Panc1 (cell line): Measurements from ENCODE around the gene CPA5. TPM values are rescaled to one million over a fixed set of nuclear protein-coding genes. Genes with fewer than 3 reads are reported as not detected.

Experiments used
- ATAC-seq: fragments of 200-7000 bp; cut with Tn5 transposase; 2 replicates; pipeline ENCODE4 v1.9.1; 2020; ENCODE audit warnings: mild to moderate bottlenecking, moderate library complexity
- BruUV-seq: library from RNA; stranded (reverse); fragments of 400-500 nt; replicated peaks from 2 replicates; lab custom pipeline; 2021; lab: Mats Ljungman, UMichigan
- CTCF ChIA-PET: fragments of 300-600 bp; sonication (Branson Sonifier 250); formaldehyde crosslinking; loops from one replicate; lab custom pipeline; 2022; ENCODE audit warnings: antibody characterized with exemption; lab: Charles Lee
- POLR2A ChIA-PET: fragments of 300-600 bp; sonication (Branson Sonifier 250); formaldehyde crosslinking; loops from one replicate; lab custom pipeline; 2022; ENCODE audit warnings: antibody characterized with exemption; lab: Charles Lee
- DNase-seq: peaks from one replicate; pipeline ENCODE4 v3.0.0-alpha.2; 2010; ENCODE audit warnings: low read depth, low spot score
- H3K27ac ChIP-seq: 2 replicates; pipeline ENCODE4 v1.5.1; 2011; ENCODE audit warnings: mild to moderate bottlenecking, low read length, inconsistent platforms
- H3K27me3 ChIP-seq: fragments of 200-500 bp; sonication (Bioruptor generic); 2 replicates; pipeline ENCODE4 v1.6.0; 2014; ENCODE audit warnings: low read length, inconsistent platforms; ENCODE audit not compliant: control insufficient read depth, insufficient read depth
- H3K36me3 ChIP-seq: fragments of 200-500 bp; sonication (Bioruptor generic); 2 replicates; pipeline ENCODE4 v1.5.1; 2014; ENCODE audit warnings: inconsistent platforms, mild to moderate bottlenecking, low read length, moderate library complexity; ENCODE audit not compliant: control insufficient read depth, insufficient read depth
- H3K4me1 ChIP-seq: 2 replicates; pipeline ENCODE4 v1.5.1; 2011; ENCODE audit warnings: inconsistent platforms, mild to moderate bottlenecking, low read length, moderate library complexity; ENCODE audit not compliant: control insufficient read depth, insufficient read depth
- H3K4me3 ChIP-seq, 2 experiments: 2 replicates each; pipeline ENCODE4 v1.5.1; 2011 to 2012; ENCODE audit warnings: low read depth in 2 of 2, low read length in 2 of 2, mild to moderate bottlenecking in 2 of 2, inconsistent platforms in 1 of 2, moderate library complexity in 1 of 2
- H3K9me3 ChIP-seq: fragments of 200-500 bp; sonication (Bioruptor generic); 2 replicates; pipeline ENCODE4 v1.5.1; 2014; ENCODE audit warnings: low read depth, mild to moderate bottlenecking, inconsistent platforms, low read length, moderate library complexity; ENCODE audit not compliant: control insufficient read depth, insufficient read depth
- POLR2AphosphoS5 ChIP-seq: IDR thresholded peaks from 2 replicates; pipeline ENCODE4 v1.6.1; 2012; ENCODE audit warnings: mild to moderate bottlenecking, low read depth, low read length, moderate library complexity
- REST ChIP-seq, 2 experiments: IDR thresholded peaks; 2 replicates each; pipeline ENCODE4 v1.6.1; 2011 to 2012; ENCODE audit warnings: low read depth in 2 of 2, control low read depth in 1 of 2, low read length in 1 of 2, mild to moderate bottlenecking in 1 of 2, moderate library complexity in 1 of 2; ENCODE audit not compliant: insufficient read depth in 1 of 2
- SIN3A ChIP-seq: IDR thresholded peaks from 2 replicates; pipeline ENCODE4 v1.6.1; 2012; ENCODE audit warnings: low read depth, mild to moderate bottlenecking, low read length, moderate library complexity, borderline replicate concordance; ENCODE audit not compliant: insufficient read depth
- TCF7L2 ChIP-seq: IDR thresholded peaks from 2 replicates; pipeline ENCODE4 v1.6.1; 2011; ENCODE audit warnings: mild to moderate bottlenecking, low read depth, low read length, inconsistent platforms
- in situ Hi-C: cut with HindIII; loops from 2 replicates; pipeline ENCODE4 v1.10.0; 2016; ENCODE audit warnings: low sequenced_read_pairs, low pct_unique_long_range_greater_than_20kb
- intact Hi-C: fragments of 100-400 bp; cut with micrococcal nuclease; formaldehyde crosslinking; loops from one replicate; pipeline ENCODE4 v1.10.0; 2022; ENCODE audit not compliant: unreplicated experiment
- total RNA-seq: library from RNA; stranded (reverse); gene quantifications from one replicate; pipeline ENCODE4 v1.2.1, GENCODE V29; 2021; ENCODE audit not compliant: unreplicated experiment
- TF ChIP-seq, protein P1 (sequence below): fragments of 450-650 bp; IDR thresholded peaks from 2 replicates; pipeline ENCODE4 v1.5.1; 2017; ENCODE audit warnings: mild to moderate bottlenecking

CPA5 gene
- total RNA-seq, 1 experiment from 2014 or later, result not detected

DNA sequence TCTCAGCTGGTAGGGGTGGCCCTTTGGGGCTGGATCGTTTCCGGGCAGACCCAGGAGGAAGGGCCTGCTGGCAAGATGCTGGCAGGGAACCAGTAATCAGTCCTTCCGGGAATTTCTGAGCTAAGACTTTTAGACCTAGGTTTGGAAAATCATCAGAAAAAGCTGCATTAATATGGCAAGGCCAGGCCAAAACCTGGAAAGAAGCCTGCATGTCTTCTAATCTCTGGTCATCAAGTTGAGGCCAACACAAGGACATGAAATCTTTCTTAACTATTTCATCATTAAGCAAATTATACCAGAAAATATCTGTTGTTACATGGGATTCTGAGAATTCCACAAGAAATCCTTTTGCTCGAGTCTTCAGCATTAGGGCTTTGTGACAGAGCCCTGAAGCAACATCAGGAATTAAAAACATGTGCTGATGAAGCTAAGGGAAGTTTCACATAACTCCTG is 55.5 kb downstream of the CPA5 start:
- no TSS peak for BruUV-seq

GRCh38 chr7:130401101-130401500 is 56.5 kb downstream of the CPA5 start:
- TF ChIP-seq, protein P1, sequence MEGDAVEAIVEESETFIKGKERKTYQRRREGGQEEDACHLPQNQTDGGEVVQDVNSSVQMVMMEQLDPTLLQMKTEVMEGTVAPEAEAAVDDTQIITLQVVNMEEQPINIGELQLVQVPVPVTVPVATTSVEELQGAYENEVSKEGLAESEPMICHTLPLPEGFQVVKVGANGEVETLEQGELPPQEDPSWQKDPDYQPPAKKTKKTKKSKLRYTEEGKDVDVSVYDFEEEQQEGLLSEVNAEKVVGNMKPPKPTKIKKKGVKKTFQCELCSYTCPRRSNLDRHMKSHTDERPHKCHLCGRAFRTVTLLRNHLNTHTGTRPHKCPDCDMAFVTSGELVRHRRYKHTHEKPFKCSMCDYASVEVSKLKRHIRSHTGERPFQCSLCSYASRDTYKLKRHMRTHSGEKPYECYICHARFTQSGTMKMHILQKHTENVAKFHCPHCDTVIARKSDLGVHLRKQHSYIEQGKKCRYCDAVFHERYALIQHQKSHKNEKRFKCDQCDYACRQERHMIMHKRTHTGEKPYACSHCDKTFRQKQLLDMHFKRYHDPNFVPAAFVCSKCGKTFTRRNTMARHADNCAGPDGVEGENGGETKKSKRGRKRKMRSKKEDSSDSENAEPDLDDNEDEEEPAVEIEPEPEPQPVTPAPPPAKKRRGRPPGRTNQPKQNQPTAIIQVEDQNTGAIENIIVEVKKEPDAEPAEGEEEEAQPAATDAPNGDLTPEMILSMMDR, result no peak
- TF ChIP-seq POLR2AphosphoS5 (no peak), TCF7L2 (no peak), REST (IDR thresholded peaks at IDR 0.05; ENCODE audit: insufficient read depth in 1 of 2, low read depth in 2 of 2, low read length in 1 of 2) (no peak), SIN3A (no peak)
- intact Hi-C loops, result no loop called here
- no peak for ATAC-seq
- Histone ChIP-seq H3K36me3 (no peaks in the 10 kb centered on the region), H3K9me3 (no peaks in the 10 kb centered on the region), H3K27ac (no peak overlapping the region), H3K27me3 (no peaks in the 10 kb centered on the region), H3K4me3 (no peak overlapping the region), H3K4me1 (no peaks in the 10 kb centered on the region)
- ChIA-PET CTCF (no interaction called here), POLR2A (no interaction called here)
- no peak for DNase-seq
- BruUV-seq, result no TSS peak
- in situ Hi-C loops, result no loop called here

More for the DNA sequence above, 55.5 kb downstream of the CPA5 start:
- intact Hi-C loops (no loop called here), in situ Hi-C loops (no loop called here)
- ATAC-seq, result no peak
- H3K36me3 ChIP-seq, result no peaks in the 10 kb centered on the region
- H3K27me3 ChIP-seq, result no peaks in the 10 kb centered on the region
- H3K4me3 ChIP-seq, result no peak overlapping the region
- no peak overlapping the region for H3K27ac ChIP-seq
- ChIA-PET POLR2A (no interaction called here), CTCF (no interaction called here)
- no peak for DNase-seq
- no peaks in the 10 kb centered on the region for H3K4me1 ChIP-seq
- TF ChIP-seq, protein P1, result no peak
- TF ChIP-seq REST (IDR thresholded peaks at IDR 0.05; ENCODE audit: insufficient read depth in 1 of 2, low read depth in 2 of 2, low read length in 1 of 2) (no peak), POLR2AphosphoS5 (no peak), TCF7L2 (no peak), SIN3A (no peak)
- no peaks in the 10 kb centered on the region for H3K9me3 ChIP-seq
